RPMI7951 (cell line): ENCODE data around the gene FHDC1. TPM values are rescaled to one million over a fixed set of nuclear protein-coding genes. Genes with fewer than 3 reads are reported as not detected.

ENCODE experiments used
- DNase-seq: peaks from one replicate; pipeline ENCODE4 v3.0.0-alpha.2; 2012; ENCODE audit warnings: low read depth
- total RNA-seq: library from RNA; depleted of rRNA; stranded (reverse); fragments of >200 nt; shearing (Covaris generic); gene quantifications from 2 replicates; pipeline ENCODE4 v1.2.3, GENCODE V29; 2014

The FHDC1 gene
- total RNA-seq, 1 experiment from 2014 or later = 0.36 TPM

- DNase-seq = no peak
Observed at GRCh38 chr4:152935143-152935542, 980 bp upstream of the FHDC1 start.

GRCh38 chr4:152936446-152937335, 568 bp downstream of the FHDC1 start:
- DNase-seq = no peak

- peak; percentile 35 for DNase-seq
Observed at GRCh38 chr4:152937336-152938236, 1.5 kb downstream of the FHDC1 start.

GRCh38 chr4:152938237-152938947, 2.3 kb downstream of the FHDC1 start:
- no peak for DNase-seq

- no peak for DNase-seq
Observed at GRCh38 chr4:152939621-152940020, 3.5 kb downstream of the FHDC1 start.

GRCh38 chr4:152940461-152940860, 4.3 kb downstream of the FHDC1 start:
- DNase-seq = no peak

- no peak for DNase-seq
Observed at GRCh38 chr4:152941411-152941810, 5.3 kb downstream of the FHDC1 start.

GRCh38 chr4:152942346-152942745, 6.2 kb downstream of the FHDC1 start:
- no peak for DNase-seq

GRCh38 chr4:152943672-152944071, 7.5 kb downstream of the FHDC1 start:
- DNase-seq = no peak

GRCh38 chr4:152944666-152945320, 8.7 kb downstream of the FHDC1 start:
- no peak for DNase-seq

- no peak for DNase-seq
Observed at GRCh38 chr4:152945639-152946038, 9.5 kb downstream of the FHDC1 start.

- no peak for DNase-seq
Observed at GRCh38 chr4:152946446-152946845, 10.3 kb downstream of the FHDC1 start.

GRCh38 chr4:152947311-152947710, 11.2 kb downstream of the FHDC1 start:
- no peak for DNase-seq

GRCh38 chr4:152949930-152950329, 13.8 kb downstream of the FHDC1 start:
- no peak for DNase-seq

GRCh38 chr4:152950402-152951274, 14.5 kb downstream of the FHDC1 start:
- no peak for DNase-seq

GRCh38 chr4:152951348-152951747, 15.2 kb downstream of the FHDC1 start:
- DNase-seq = no peak

- DNase-seq = no peak
Observed at GRCh38 chr4:152953514-152953913, 17.4 kb downstream of the FHDC1 start.

- no peak for DNase-seq
Observed at GRCh38 chr4:152954741-152955140, 18.6 kb downstream of the FHDC1 start.

GRCh38 chr4:152956147-152956546, 20.0 kb downstream of the FHDC1 start:
- DNase-seq = no peak

- peak; percentile 24 for DNase-seq
Observed at GRCh38 chr4:152956650-152957436, 20.7 kb downstream of the FHDC1 start.
